Skeletal muscle satellite cell (primary cell): ENCODE measurements around the gene MMEL1.

ENCODE experiments used
- H3K27me3 ChIP-seq: 2 replicates; pipeline ENCODE4 v1.7.0; 2013; ENCODE audit warnings: low read length; ENCODE audit not compliant: control insufficient read depth, insufficient read depth
- H3K36me3 ChIP-seq: 2 replicates; pipeline ENCODE4 v1.7.0; 2013; ENCODE audit warnings: mild to moderate bottlenecking, control low read depth, low read length; ENCODE audit not compliant: insufficient read depth
- H3K4me1 ChIP-seq: 2 replicates; pipeline ENCODE4 v1.7.0; 2013; ENCODE audit warnings: low read length; ENCODE audit not compliant: control insufficient read depth, insufficient read depth
- H3K4me2 ChIP-seq: 2 replicates; pipeline ENCODE4 v1.7.0; 2013; ENCODE audit warnings: mild to moderate bottlenecking, low read length
- H3K4me3 ChIP-seq: 2 replicates; pipeline ENCODE4 v1.7.0; 2013; ENCODE audit warnings: low read length
- H3K9ac ChIP-seq: 2 replicates; pipeline ENCODE4 v1.7.0; 2013; ENCODE audit warnings: mild to moderate bottlenecking, low read depth, low read length, moderate library complexity
- H3K9me3 ChIP-seq: replicated peaks from 2 replicates; pipeline ENCODE4 v1.7.0; 2013; ENCODE audit warnings: mild to moderate bottlenecking, control low read depth, low read length

Gene MMEL1

GRCh38 chr1:2623571-2624337 is 9.1 kb downstream of the MMEL1 start:
- no peak overlapping the region for H3K4me3 ChIP-seq
- no peaks in the 10 kb centered on the region for H3K4me1 ChIP-seq
- H3K27me3 ChIP-seq, result peaks cover 51% of the 10 kb centered on the region

GRCh38 chr1:2617971-2618470 is 14.8 kb downstream of the MMEL1 start:
- no peak overlapping the region for H3K9ac ChIP-seq
- H3K4me1 ChIP-seq, result no peaks in the 10 kb centered on the region
- peaks cover 25% of the 10 kb centered on the region for H3K27me3 ChIP-seq
- H3K36me3 ChIP-seq, result no peaks in the 10 kb centered on the region
- H3K4me3 ChIP-seq, result no peak overlapping the region
- H3K9me3 ChIP-seq, result no peaks in the 10 kb centered on the region
- H3K4me2 ChIP-seq, result no peak overlapping the region

More at GRCh38 chr1:2623571-2624337, 9.1 kb downstream of the MMEL1 start:
- no peaks in the 10 kb centered on the region for H3K36me3 ChIP-seq
- H3K4me2 ChIP-seq, result no peak overlapping the region
- H3K9me3 ChIP-seq, result no peaks in the 10 kb centered on the region
- no peak overlapping the region for H3K9ac ChIP-seq

- Histone ChIP-seq H3K4me2 (no peak overlapping the region), H3K4me3 (no peak overlapping the region), H3K9me3 (no peaks in the 10 kb centered on the region), H3K9ac (no peak overlapping the region), H3K4me1 (no peaks in the 10 kb centered on the region), H3K36me3 (no peaks in the 10 kb centered on the region), H3K27me3 (peaks cover 18% of the 10 kb centered on the region)
These were observed 18.7 kb downstream of the MMEL1 start for GRCh38 chr1:2614145-2614544.

- H3K9ac ChIP-seq, result no peak overlapping the region
- peaks cover 13% of the 10 kb centered on the region for H3K27me3 ChIP-seq
- H3K4me2 ChIP-seq, result no peak overlapping the region
- no peaks in the 10 kb centered on the region for H3K4me1 ChIP-seq
- no peaks in the 10 kb centered on the region for H3K36me3 ChIP-seq
- no peaks in the 10 kb centered on the region for H3K9me3 ChIP-seq
- H3K4me3 ChIP-seq, result no peak overlapping the region
These were observed 20.0 kb downstream of the MMEL1 start for GRCh38 chr1:2612591-2613365.

- H3K4me2 ChIP-seq, result no peak overlapping the region
- no peak overlapping the region for H3K9ac ChIP-seq
- no peak overlapping the region for H3K4me3 ChIP-seq
- no peaks in the 10 kb centered on the region for H3K36me3 ChIP-seq
- H3K4me1 ChIP-seq, result no peaks in the 10 kb centered on the region
- H3K27me3 ChIP-seq, result peaks cover 13% of the 10 kb centered on the region
- H3K9me3 ChIP-seq, result no peaks in the 10 kb centered on the region
These were observed 21.0 kb downstream of the MMEL1 start for GRCh38 chr1:2611621-2612437.

- H3K36me3 ChIP-seq, result no peaks in the 10 kb centered on the region
- H3K9me3 ChIP-seq, result no peaks in the 10 kb centered on the region
- H3K4me2 ChIP-seq, result peak overlapping the region; percentile 35
- H3K4me1 ChIP-seq, result no peaks in the 10 kb centered on the region
- peaks cover 7% of the 10 kb centered on the region for H3K27me3 ChIP-seq
- no peak overlapping the region for H3K4me3 ChIP-seq
- no peak overlapping the region for H3K9ac ChIP-seq
These were observed 21.8 kb downstream of the MMEL1 start for GRCh38 chr1:2611031-2611501.

- H3K9me3 ChIP-seq, result no peaks in the 10 kb centered on the region
- no peak overlapping the region for H3K4me3 ChIP-seq
- H3K9ac ChIP-seq, result no peak overlapping the region
- H3K4me2 ChIP-seq, result no peak overlapping the region
- no peaks in the 10 kb centered on the region for H3K4me1 ChIP-seq
- H3K36me3 ChIP-seq, result no peaks in the 10 kb centered on the region
- H3K27me3 ChIP-seq, result peaks cover 7% of the 10 kb centered on the region
These were observed 22.5 kb downstream of the MMEL1 start for GRCh38 chr1:2610036-2610959.

GRCh38 chr1:2609319-2610035 is 23.3 kb downstream of the MMEL1 start:
- H3K4me2 ChIP-seq, result no peak overlapping the region
- peaks cover 7% of the 10 kb centered on the region for H3K27me3 ChIP-seq
- H3K36me3 ChIP-seq, result no peaks in the 10 kb centered on the region
- H3K4me1 ChIP-seq, result no peaks in the 10 kb centered on the region
- no peak overlapping the region for H3K9ac ChIP-seq
- no peaks in the 10 kb centered on the region for H3K9me3 ChIP-seq
- no peak overlapping the region for H3K4me3 ChIP-seq

GRCh38 chr1:2607641-2608091 is 25.1 kb downstream of the MMEL1 start:
- no peaks in the 10 kb centered on the region for H3K4me1 ChIP-seq
- peaks cover 12% of the 10 kb centered on the region for H3K27me3 ChIP-seq
- no peak overlapping the region for H3K9ac ChIP-seq
- no peaks in the 10 kb centered on the region for H3K9me3 ChIP-seq
- no peak overlapping the region for H3K4me2 ChIP-seq
- no peak overlapping the region for H3K4me3 ChIP-seq
- no peaks in the 10 kb centered on the region for H3K36me3 ChIP-seq
